ENCODE results near the gene DNAH2.

DNA sequence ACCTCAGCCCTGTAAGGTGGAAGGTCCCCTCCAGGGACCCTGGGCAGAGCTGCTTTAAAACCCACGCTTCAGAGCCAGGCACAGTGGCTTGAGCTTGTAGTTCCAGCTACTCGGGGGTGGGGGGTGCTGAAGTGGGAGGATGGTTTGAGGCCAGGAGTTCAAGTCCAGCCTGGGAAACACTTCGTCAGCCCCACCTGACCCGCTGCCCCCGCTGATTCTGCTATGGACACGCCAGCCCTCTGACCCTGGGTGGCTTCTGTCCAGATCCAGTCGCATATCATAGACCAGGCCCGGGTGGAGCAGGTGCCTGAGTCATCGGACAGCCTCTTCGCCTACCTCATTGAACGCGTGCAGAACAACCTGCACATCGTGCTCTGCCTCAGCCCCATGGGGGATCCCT lies 81.3 kb downstream of the DNAH2 start:
- no peak for TF ChIP-seq POLR2A (IDR thresholded peaks at IDR 0.05)
- no peak for TF ChIP-seq CTCF (IDR thresholded peaks at IDR 0.05)
- no peak for TF ChIP-seq EP300 (IDR thresholded peaks at IDR 0.05)
